Stimulated activated CD8-positive, alpha-beta memory T cell treated with anti-CD3 and anti-CD28 coated beads, Interleukin-4, amount 100 ng/mL, for 24 hours (primary cell): ENCODE data around the gene EPS8.

ENCODE experiments used
- DNase-seq: peaks from one replicate; pipeline ENCODE4 v3.0.0-alpha.2; 2020; ENCODE audit warnings: low read depth

The EPS8 gene

GRCh38 chr12:15789220-15790171, at the start of gene EPS8:
TSS of gene EPS8 (minus strand) at chr12:15789388. CDS start at chr12:15682951, 106,437 bp downstream.
- DNase-seq = peak; percentile 82

- no peak for DNase-seq
Measured at GRCh38 chr12:15837141-15837790, 48.1 kb upstream of the EPS8 start.

- DNase-seq = no peak
Measured at GRCh38 chr12:15834575-15834974, 45.4 kb upstream of the EPS8 start.

GRCh38 chr12:15831315-15831978, 42.3 kb upstream of the EPS8 start:
- no peak for DNase-seq

GRCh38 chr12:15830538-15830937, 41.4 kb upstream of the EPS8 start:
- no peak for DNase-seq

- no peak for DNase-seq
Measured at GRCh38 chr12:15829949-15830348, 40.8 kb upstream of the EPS8 start.

GRCh38 chr12:15829255-15829654, 40.1 kb upstream of the EPS8 start:
- DNase-seq = no peak

GRCh38 chr12:15827136-15827535, 37.9 kb upstream of the EPS8 start:
- DNase-seq = no peak

- DNase-seq = no peak
Measured at GRCh38 chr12:15824516-15824915, 35.3 kb upstream of the EPS8 start.

- no peak for DNase-seq
Measured at GRCh38 chr12:15823360-15824128, 34.4 kb upstream of the EPS8 start.

- DNase-seq = no peak
Measured at GRCh38 chr12:15819644-15820437, 30.7 kb upstream of the EPS8 start.

GRCh38 chr12:15818418-15818817, 29.2 kb upstream of the EPS8 start:
- no peak for DNase-seq

GRCh38 chr12:15815730-15816129, 26.5 kb upstream of the EPS8 start:
- no peak for DNase-seq

GRCh38 chr12:15811214-15812127, 22.3 kb upstream of the EPS8 start:
- no peak for DNase-seq

GRCh38 chr12:15808652-15809051, 19.5 kb upstream of the EPS8 start:
- no peak for DNase-seq

GRCh38 chr12:15808250-15808649, 19.1 kb upstream of the EPS8 start:
- no peak for DNase-seq

GRCh38 chr12:15806826-15807225, 17.6 kb upstream of the EPS8 start:
- no peak for DNase-seq

- no peak for DNase-seq
Measured at GRCh38 chr12:15801770-15802744, 12.9 kb upstream of the EPS8 start.

- no peak for DNase-seq
Measured at GRCh38 chr12:15800278-15800677, 11.1 kb upstream of the EPS8 start.
